Activated naive CD4-positive, alpha-beta T cell treated with anti-CD3 and anti-CD28 coated beads, Interleukin-2, amount 10 ng/mL, durations not matched to agents 7 days and 5 days (primary cell): Measurements from ENCODE around the gene PTPN20.

Source experiments
- CTCF ChIA-PET: fragments of 350-600 bp; sonication (Branson Sonifier 250); formaldehyde crosslinking; loops from one replicate; lab custom pipeline; 2021; ENCODE audit warnings: antibody characterized with exemption; lab: Charles Lee
- DNase-seq: peaks from one replicate; pipeline ENCODE4 v3.0.0-alpha.2; 2020
- H3K27ac Mint-ChIP-seq: one replicate; pipeline ENCODE4 v1.8.0; 2021; ENCODE audit warnings: mild to moderate bottlenecking, moderate library complexity, mixed read lengths
- H3K27me3 Mint-ChIP-seq: one replicate; pipeline ENCODE4 v1.8.0; 2021; ENCODE audit warnings: mild to moderate bottlenecking, mixed read lengths
- H3K36me3 Mint-ChIP-seq: one replicate; pipeline ENCODE4 v1.8.0; 2021; ENCODE audit warnings: mixed read lengths
- H3K4me1 Mint-ChIP-seq: one replicate; pipeline ENCODE4 v1.8.0; 2021; ENCODE audit warnings: mixed read lengths
- H3K4me3 Mint-ChIP-seq: one replicate; pipeline ENCODE4 v1.8.0; 2021; ENCODE audit warnings: mild to moderate bottlenecking, moderate library complexity, mixed read lengths
- H3K9me3 Mint-ChIP-seq: one replicate; pipeline ENCODE4 v1.8.0; 2021; ENCODE audit warnings: mixed read lengths

Gene PTPN20

DNA sequence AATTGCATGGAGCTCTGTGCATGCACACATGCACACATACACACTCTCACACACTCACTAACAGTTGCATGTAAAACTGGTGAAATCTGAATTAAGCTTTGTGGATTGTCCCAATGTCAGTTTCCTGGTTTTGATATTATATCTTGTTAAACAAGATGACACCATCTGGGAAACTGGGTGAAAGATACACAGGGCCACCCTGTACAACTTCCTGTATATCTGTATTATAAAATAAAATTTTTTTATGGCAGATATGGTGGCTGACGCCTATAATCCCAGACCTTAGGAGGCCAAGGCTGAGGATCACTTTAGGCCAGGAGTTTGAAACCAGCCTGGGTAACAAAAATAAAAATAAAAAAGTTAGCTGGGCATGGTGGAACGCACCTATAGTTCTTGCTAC is 87.4 kb downstream of the PTPN20 start:
- no peaks in the 10 kb centered on the region for H3K27me3 Mint-ChIP-seq
- no peak for DNase-seq
- CTCF ChIA-PET, result no interaction called here
- no peaks in the 10 kb centered on the region for H3K4me1 Mint-ChIP-seq
- no peaks in the 10 kb centered on the region for H3K36me3 Mint-ChIP-seq
- H3K4me3 Mint-ChIP-seq, result no peak overlapping the region
- H3K9me3 Mint-ChIP-seq, result peaks cover 2% of the 10 kb centered on the region
- no peak overlapping the region for H3K27ac Mint-ChIP-seq

DNA sequence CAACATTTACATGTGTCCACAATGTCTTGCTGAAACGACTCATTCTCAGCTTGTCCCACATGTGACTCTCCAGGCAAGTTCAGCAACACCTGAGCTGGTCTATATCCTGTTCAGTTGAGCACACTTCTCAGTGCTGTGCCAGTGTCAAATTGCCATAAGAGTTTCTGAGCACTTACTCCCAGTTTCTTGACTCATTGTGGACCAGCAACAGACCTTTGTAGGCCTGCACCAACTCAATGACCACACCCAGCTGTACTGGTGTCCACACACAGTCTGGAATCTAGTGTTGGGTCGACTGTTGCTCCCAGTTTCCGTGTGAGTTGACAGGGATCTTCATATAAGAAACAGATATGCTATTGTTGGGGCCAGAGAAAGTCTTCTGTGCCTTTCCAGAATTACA is 88.0 kb downstream of the PTPN20 start:
- H3K4me3 Mint-ChIP-seq, result no peak overlapping the region
- no peaks in the 10 kb centered on the region for H3K4me1 Mint-ChIP-seq
- H3K36me3 Mint-ChIP-seq, result no peaks in the 10 kb centered on the region
- no peak overlapping the region for H3K27ac Mint-ChIP-seq
- H3K27me3 Mint-ChIP-seq, result no peaks in the 10 kb centered on the region
- CTCF ChIA-PET, result no interaction called here
- no peak for DNase-seq
- H3K9me3 Mint-ChIP-seq, result peaks cover 2% of the 10 kb centered on the region

DNA sequence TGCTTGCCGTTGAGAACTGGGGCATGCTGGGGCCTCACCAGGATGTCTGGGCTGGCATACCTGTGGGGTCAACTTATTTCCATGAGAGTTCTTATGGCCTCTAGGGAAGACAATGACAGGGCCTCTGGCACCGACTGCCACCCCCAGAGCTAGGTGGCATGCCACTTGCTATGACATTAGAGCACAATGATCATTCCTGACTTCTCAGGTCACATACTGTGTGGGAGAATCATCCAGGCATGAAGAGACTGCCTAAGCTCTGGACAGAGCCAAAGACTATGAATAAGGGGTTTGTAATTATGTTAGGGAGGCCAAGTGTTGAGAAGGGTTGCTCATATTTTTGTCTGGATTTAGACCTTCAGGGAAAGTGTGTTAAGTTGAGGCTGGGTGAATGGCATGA is 97.5 kb downstream of the PTPN20 start:
- CTCF ChIA-PET, result no interaction called here
- H3K4me1 Mint-ChIP-seq, result no peaks in the 10 kb centered on the region
- no peaks in the 10 kb centered on the region for H3K36me3 Mint-ChIP-seq

DNA sequence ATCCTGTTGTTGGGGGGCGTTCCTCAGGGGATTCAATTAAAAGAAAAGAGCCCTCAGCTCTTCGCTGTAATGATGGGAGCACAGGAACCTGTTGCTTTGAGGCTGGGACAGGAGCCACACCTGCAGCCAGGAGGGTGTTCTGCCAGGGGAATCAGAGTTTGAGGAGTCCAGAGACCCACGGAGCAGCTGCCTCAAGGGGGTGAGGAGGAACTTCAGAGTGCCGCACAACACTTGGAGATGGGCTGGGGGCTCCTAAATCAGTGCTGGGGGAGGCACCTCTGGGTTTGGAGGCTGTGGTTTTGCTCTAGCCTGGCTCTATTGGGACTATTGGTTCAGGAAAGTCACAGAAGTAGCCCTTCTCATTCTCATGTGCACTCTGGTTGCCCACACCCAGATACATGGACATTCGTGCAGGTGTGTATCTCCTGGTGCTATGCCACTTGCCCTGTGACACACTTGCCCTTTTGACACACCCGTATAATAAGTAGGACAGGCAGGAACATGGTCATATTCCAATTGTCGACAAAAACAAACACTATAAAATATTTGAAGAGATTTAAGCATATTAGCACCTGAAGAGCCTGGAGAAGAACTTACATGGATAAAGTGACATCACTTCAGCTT is 98.1 kb downstream of the PTPN20 start:
- DNase-seq, result no peak
- Mint-ChIP-seq H3K9me3 (no peaks in the 10 kb centered on the region), H3K27ac (no peak overlapping the region), H3K4me3 (no peak overlapping the region), H3K36me3 (no peaks in the 10 kb centered on the region), H3K27me3 (peaks cover 8% of the 10 kb centered on the region), H3K4me1 (no peaks in the 10 kb centered on the region)
- CTCF ChIA-PET, result no interaction called here

More for the DNA sequence above, 97.5 kb downstream of the PTPN20 start:
- Mint-ChIP-seq H3K27ac (no peak overlapping the region), H3K4me3 (no peak overlapping the region), H3K27me3 (peaks cover 8% of the 10 kb centered on the region), H3K9me3 (no peaks in the 10 kb centered on the region)
- no peak for DNase-seq

DNA sequence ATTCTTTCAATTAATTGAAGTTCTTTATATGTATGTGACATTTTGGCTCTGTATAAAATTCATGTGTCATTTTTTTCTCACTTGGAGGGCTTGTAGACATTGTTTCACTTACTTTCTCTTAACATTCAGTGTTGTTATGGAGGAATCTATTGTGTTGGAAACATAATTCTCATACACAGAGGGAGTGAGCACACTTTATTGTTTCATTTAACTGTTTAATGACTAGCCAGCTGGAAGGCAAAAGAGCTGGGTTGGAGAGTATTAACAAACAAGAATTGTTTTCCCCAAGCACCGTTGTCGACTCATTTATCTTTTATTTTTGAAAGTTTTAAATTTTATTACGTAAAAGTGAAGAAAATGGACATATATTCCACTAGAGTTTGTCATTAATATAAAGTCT is 98.8 kb downstream of the PTPN20 start:
- H3K27ac Mint-ChIP-seq, result no peak overlapping the region
- H3K4me1 Mint-ChIP-seq, result no peaks in the 10 kb centered on the region
- DNase-seq, result no peak
- no peaks in the 10 kb centered on the region for H3K36me3 Mint-ChIP-seq
- CTCF ChIA-PET, result no interaction called here
- H3K4me3 Mint-ChIP-seq, result no peak overlapping the region
- H3K9me3 Mint-ChIP-seq, result no peaks in the 10 kb centered on the region
- H3K27me3 Mint-ChIP-seq, result peaks cover 8% of the 10 kb centered on the region

DNA sequence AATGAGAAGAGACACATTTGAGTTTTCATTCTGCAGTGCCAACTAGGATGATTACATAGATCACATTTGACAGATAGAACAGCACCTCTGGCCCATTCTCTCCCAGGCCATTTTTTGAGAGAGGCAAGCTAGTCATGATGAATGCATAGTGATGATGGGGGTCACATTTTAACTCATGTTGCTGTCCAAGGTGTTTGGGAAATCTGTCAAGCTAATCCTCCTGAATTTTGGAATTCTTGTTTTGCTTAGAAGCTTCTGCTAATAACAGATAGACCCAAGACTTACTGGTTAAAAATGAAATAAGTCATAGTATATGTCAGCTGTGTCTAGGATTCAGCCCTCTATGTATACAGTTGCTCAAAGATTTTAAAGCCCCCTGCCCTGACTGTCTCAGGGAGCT is 101.0 kb downstream of the PTPN20 start:
- no peaks in the 10 kb centered on the region for H3K4me1 Mint-ChIP-seq
- no peak overlapping the region for H3K27ac Mint-ChIP-seq
- H3K4me3 Mint-ChIP-seq, result no peak overlapping the region
- no peaks in the 10 kb centered on the region for H3K9me3 Mint-ChIP-seq
- CTCF ChIA-PET, result interaction anchor here (1.7 kb wide), 1 partner anchor 13 kb away, joined by 5 read pairs; no protein-coding TSS in a partner anchor
- no peak for DNase-seq
- H3K27me3 Mint-ChIP-seq, result peaks cover 12% of the 10 kb centered on the region
- H3K36me3 Mint-ChIP-seq, result no peaks in the 10 kb centered on the region

DNA sequence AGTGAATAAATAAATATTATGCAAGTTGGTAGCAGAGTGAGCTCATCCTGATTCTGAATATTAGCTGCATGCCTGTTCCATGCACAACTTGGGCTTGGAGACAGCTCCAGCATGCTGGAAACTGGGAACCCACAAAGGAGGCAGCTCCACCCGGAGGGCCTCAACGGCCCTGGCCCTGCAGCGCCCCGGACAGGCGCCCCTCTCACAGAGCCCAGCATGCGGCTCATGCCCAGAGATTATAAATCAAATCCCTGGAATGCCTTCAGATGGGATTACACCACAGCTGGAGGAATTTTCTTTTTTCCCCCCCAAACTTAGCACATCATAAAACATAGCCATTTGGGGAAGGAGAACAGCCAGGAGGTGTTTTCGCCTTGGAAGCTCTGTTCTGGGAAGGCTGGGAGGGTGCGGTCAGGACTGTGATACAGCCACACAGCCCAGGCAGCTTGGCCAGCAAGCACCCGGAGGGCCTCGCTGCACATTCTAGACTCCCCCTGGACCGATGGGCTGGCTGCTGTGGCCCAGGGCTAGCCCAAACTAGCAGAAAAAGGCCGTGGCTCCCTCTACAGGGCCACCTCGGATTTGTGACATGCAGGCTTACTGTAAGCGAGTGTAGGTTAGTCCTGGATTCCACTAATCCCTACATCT is 102.4 kb downstream of the PTPN20 start:
- H3K9me3 Mint-ChIP-seq, result no peaks in the 10 kb centered on the region
- CTCF ChIA-PET, result interaction anchor here (1.7 kb wide), 1 partner anchor 12 kb away, joined by 5 read pairs; no protein-coding TSS in a partner anchor
- H3K36me3 Mint-ChIP-seq, result no peaks in the 10 kb centered on the region
- peaks cover 11% of the 10 kb centered on the region for H3K27me3 Mint-ChIP-seq
- H3K4me1 Mint-ChIP-seq, result no peaks in the 10 kb centered on the region
- no peak overlapping the region for H3K27ac Mint-ChIP-seq
- DNase-seq, result no peak
- H3K4me3 Mint-ChIP-seq, result no peak overlapping the region

DNA sequence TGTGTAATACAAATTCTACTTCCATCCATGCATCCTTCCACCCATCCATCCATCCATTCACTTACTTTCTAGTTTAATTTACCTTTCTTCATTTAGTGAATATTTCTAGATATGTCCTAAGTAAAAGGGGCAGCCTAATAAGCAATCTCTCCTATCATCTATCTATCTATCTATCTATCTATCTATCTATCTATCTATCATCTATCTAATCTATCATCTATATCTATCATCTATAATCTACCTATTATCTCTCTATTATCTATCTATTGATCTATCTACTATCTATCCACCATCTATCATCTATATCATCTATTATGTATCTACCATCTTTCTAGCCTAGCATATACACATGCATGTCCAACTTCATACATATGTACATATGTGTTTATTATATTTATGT is 104.2 kb downstream of the PTPN20 start:
- H3K4me1 Mint-ChIP-seq, result no peaks in the 10 kb centered on the region
- H3K9me3 Mint-ChIP-seq, result no peaks in the 10 kb centered on the region
- no peaks in the 10 kb centered on the region for H3K36me3 Mint-ChIP-seq
- H3K4me3 Mint-ChIP-seq, result no peak overlapping the region
- CTCF ChIA-PET, result no interaction called here
- no peak overlapping the region for H3K27ac Mint-ChIP-seq
- H3K27me3 Mint-ChIP-seq, result peaks cover 3% of the 10 kb centered on the region
- no peak for DNase-seq

DNA sequence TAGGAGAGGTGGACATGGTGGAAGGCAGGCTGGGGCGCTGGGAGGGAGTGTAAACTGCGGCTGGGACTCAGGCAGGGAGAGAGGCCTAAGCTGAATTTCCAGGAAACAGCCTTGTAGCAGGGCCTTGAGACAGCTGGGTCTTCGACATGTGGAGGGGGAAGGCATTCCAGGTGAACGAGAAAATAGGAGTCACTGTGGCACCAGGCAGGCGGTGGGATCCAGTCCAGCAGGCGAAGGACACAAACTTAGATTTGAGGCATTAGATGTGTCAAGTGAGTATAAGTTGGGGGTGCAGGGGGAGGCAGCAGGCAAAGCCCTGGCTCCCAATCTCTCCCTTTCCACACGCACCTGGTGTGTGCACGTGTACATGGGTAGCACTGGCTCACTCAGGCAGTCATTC is 105.3 kb downstream of the PTPN20 start:
- CTCF ChIA-PET, result no interaction called here
- H3K27me3 Mint-ChIP-seq, result peaks cover 3% of the 10 kb centered on the region
- no peak for DNase-seq
- no peak overlapping the region for H3K27ac Mint-ChIP-seq
- no peak overlapping the region for H3K4me3 Mint-ChIP-seq
- H3K4me1 Mint-ChIP-seq, result no peaks in the 10 kb centered on the region
- no peaks in the 10 kb centered on the region for H3K9me3 Mint-ChIP-seq
- no peaks in the 10 kb centered on the region for H3K36me3 Mint-ChIP-seq

DNA sequence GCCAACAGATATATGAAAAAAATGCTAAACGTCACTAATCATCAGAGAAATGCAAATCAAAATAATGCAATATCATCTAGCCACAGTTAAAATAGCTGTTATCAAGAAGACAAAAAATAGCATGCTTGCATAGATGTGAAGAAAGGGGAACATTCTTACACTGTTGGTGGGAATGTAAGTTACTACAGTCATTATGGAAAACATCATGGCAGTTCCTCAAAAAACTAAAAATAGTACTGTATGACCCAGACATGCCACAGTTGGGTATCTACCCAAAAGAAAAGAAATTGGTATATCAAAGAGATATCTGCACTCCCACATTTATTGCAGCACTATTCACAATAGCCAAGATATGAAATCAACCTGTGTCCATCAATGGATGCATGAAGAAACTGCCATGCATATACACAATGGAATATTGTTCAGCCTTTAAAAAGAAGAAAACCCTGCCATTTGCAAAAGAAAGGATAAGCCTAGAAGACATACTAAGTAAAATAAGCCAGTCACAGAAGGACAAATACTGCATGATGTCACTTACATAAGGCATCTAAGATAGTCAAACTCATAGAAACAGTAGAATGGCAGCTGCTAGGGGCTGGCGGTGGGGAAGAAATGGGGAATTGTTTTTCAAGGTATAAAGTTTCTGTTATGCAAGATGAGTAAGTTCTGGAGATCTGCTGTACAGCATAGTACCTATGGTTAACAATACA is 107.0 kb downstream of the PTPN20 start:
- Mint-ChIP-seq H3K9me3 (no peaks in the 10 kb centered on the region), H3K4me3 (no peak overlapping the region), H3K4me1 (no peaks in the 10 kb centered on the region), H3K27me3 (peaks cover 6% of the 10 kb centered on the region), H3K27ac (no peak overlapping the region), H3K36me3 (no peaks in the 10 kb centered on the region)
- DNase-seq, result no peak
- CTCF ChIA-PET, result interaction anchor here (0.9 kb wide), 1 partner anchor 323 kb away, joined by 3 read pairs; no protein-coding TSS in a partner anchor

DNA sequence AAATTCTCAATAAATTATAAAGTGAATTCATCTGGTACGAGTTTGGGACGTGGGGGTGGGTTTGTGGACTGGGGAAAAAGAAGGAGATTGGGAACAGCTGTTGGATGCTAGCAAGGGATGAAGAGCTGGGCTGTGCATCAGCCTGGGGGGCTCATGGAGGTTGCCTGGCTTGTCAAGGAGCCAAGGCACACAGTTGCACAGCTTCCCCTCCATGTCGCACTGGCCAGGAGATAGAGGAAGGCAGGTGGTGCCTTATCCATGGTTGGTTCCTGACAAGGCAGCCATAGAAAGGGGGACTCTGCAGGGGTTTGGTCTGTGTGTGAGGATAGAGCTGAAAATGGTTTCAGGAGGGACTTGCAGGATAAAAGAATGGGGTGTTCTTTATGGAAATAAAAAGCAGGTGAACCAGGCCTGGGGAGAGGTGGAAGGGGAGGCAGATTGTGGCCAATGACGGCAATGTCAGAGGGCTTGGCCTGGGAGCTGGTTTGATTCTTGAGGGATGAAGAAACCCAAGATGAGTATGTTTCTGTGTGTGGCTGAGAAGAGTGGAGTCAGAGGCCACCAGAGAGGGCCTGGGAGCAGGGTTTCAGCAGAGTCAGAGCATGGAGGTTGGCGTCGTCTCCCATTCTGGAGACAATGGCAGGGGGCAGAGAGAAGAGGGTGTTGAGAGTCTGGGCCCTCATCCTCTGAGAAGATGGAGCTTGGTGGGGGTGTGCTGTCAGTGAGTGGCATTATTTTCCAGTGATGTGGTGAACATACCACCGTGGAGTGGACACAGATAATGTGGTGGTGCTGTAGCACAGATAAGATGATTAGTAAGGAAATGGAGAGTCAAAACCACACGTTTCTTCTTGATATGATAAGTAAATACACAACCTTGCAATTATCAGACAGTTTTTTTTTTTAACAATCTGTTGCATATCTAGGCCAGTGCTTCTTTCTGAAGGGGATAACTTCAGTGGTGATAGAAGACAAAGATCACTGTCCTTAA is 108.2 kb downstream of the PTPN20 start:
- H3K27me3 Mint-ChIP-seq, result peaks cover 6% of the 10 kb centered on the region
- H3K4me3 Mint-ChIP-seq, result no peak overlapping the region
- DNase-seq, result no peak
- no peak overlapping the region for H3K27ac Mint-ChIP-seq
- CTCF ChIA-PET, result interaction anchor here (0.7 kb wide), 1 partner anchor 321 kb away, joined by 3 read pairs; no protein-coding TSS in a partner anchor
- H3K4me1 Mint-ChIP-seq, result no peaks in the 10 kb centered on the region
- H3K36me3 Mint-ChIP-seq, result no peaks in the 10 kb centered on the region
- no peaks in the 10 kb centered on the region for H3K9me3 Mint-ChIP-seq

DNA sequence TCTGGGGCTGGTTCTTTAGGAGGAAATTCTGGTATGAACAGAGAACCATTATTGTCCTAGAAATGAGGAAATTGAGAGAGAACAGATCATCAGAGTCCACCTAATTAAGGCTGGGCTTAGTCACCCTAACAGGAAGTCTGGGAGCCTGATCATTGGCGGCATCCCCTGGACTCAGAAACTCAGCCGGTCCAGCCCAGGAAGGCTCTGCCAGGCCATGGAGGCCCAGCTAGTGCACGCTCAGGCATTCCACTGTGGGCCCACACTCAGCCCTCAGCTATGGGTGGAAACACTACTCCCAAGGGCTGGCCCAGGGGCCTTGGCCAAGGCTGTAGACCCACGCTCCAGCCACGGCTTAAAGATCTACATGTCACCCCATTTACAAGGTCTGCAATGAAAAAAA is 109.2 kb downstream of the PTPN20 start:
- Mint-ChIP-seq H3K4me1 (no peaks in the 10 kb centered on the region), H3K27ac (no peak overlapping the region), H3K36me3 (no peaks in the 10 kb centered on the region), H3K27me3 (peaks cover 6% of the 10 kb centered on the region), H3K4me3 (no peak overlapping the region), H3K9me3 (no peaks in the 10 kb centered on the region)
- no peak for DNase-seq
- CTCF ChIA-PET, result no interaction called here

DNA sequence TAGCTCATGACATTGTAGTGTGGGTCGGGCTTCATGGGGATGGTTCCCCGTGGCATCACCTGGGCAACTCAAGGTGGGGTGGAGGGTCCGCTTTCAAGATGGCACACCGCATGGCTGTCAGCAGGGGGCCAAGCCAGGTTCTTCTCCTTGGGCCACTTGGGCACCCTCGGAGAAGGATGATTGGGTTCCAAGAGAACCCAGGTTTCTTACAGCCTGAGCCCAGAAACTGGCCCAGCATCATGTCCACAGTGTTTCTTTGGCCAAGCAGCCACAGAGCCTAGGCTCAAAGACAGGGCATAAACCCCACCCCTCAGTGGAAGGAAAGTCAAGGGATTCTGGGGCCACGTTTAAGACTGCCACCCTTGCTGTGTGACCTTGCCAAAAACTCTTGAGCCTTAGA is 110.6 kb downstream of the PTPN20 start:
- no peak for DNase-seq
- no peak overlapping the region for H3K27ac Mint-ChIP-seq
- CTCF ChIA-PET, result interaction anchor here (0.9 to 2.0 kb wide), 5 partner anchors 10 to 319 kb away, joined by 3 to 10 read pairs (median 4); no protein-coding TSS in a partner anchor

More for the DNA sequence above, 110.6 kb downstream of the PTPN20 start:
- Mint-ChIP-seq H3K4me1 (no peaks in the 10 kb centered on the region), H3K27me3 (peaks cover 3% of the 10 kb centered on the region), H3K9me3 (no peaks in the 10 kb centered on the region), H3K36me3 (no peaks in the 10 kb centered on the region), H3K4me3 (no peak overlapping the region)
